ENCODE data around the gene REPS1. TPM values are rescaled to one million over a fixed set of nuclear protein-coding genes. Genes with fewer than 3 reads are reported as not detected.
A peak's percentile ranks its signal among the peaks of the same experiment; 100 is the strongest.
"Not testable (repeated sequence)": the region's sequence is repeated elsewhere in the genome, so short reads cannot be mapped to it uniquely, and the experiment has no call there.

The REPS1 gene
- total RNA-seq, 1 experiment from 2014 or later = 74.4 TPM

GRCh38 chr6:138943089-138943625, 44.9 kb downstream of the REPS1 start:
- no peak overlapping the region for H3K4me3 Mint-ChIP-seq
- Histone ChIP-seq H2AK5ac (ENCODE audit: insufficient read length, low read length) (no peak overlapping the region), H3K4me2 (ENCODE audit: insufficient read depth, insufficient read length, low read length) (no peak overlapping the region), H3K27me3 (ENCODE audit: insufficient read depth, low read length) (no peaks in the 10 kb centered on the region), H4K91ac (ENCODE audit: insufficient read length, low read depth, low read length) (no peak overlapping the region), H3K79me1 (ENCODE audit: insufficient read depth, low read depth, low read length, poor library complexity, severe bottlenecking) (no peaks in the 10 kb centered on the region), H3K27ac (ENCODE audit: insufficient read length, low read depth, low read length) (no peak overlapping the region), H2BK5ac (ENCODE audit: insufficient read length, low read length) (no peak overlapping the region), H4K5ac (ENCODE audit: insufficient read length, low read depth, low read length) (no peak overlapping the region), H3K23ac (ENCODE audit: insufficient read length, low read depth, low read length) (no peak overlapping the region), H3K9me3 (ENCODE audit: control insufficient read depth, low read depth, low read length) (no peaks in the 10 kb centered on the region), H3K56ac (ENCODE audit: insufficient read length, low read depth, low read length) (no peak overlapping the region), H2BK15ac (ENCODE audit: low read depth, low read length) (no peak overlapping the region), H3T11ph (ENCODE audit: low read length) (no peak overlapping the region), H4K8ac (replicated peaks; ENCODE audit: insufficient read length, low read depth, low read length) (no peak overlapping the region), H2BK120ac (ENCODE audit: low read depth, low read length, poor library complexity, severe bottlenecking) (no peak overlapping the region), H3K4ac (ENCODE audit: low read depth, low read length) (no peak overlapping the region), H3K18ac (ENCODE audit: insufficient read length, low read depth, low read length) (no peak overlapping the region), H3K9ac (ENCODE audit: extremely low read depth, insufficient read length, low read length) (no peak overlapping the region), H3K4me1 (ENCODE audit: insufficient read depth, low read length) (no peaks in the 10 kb centered on the region), H2BK12ac (ENCODE audit: insufficient read length, low read depth, low read length) (no peak overlapping the region), H3K23me2 (ENCODE audit: insufficient read length, low read depth, low read length, poor library complexity, severe bottlenecking) (no peaks in the 10 kb centered on the region), H3K79me2 (ENCODE audit: insufficient read depth, low read length) (no peaks in the 10 kb centered on the region), H3K14ac (ENCODE audit: insufficient read depth, low read length) (no peak overlapping the region), H2BK20ac (ENCODE audit: low read depth, low read length, poor library complexity, severe bottlenecking) (no peak overlapping the region), H2AFZ (ENCODE audit: low read length) (no peak overlapping the region), H4K20me1 (ENCODE audit: control insufficient read depth, insufficient read depth, insufficient read length) (peaks cover 2% of the 10 kb centered on the region)
- peaks cover 36 to 60% (median 59%) of the 10 kb centered on the region in 3 experiments for H3K36me3 Mint-ChIP-seq (ENCODE audit: insufficient read depth in 1 of 3, low read depth in 3 of 3)
- TF ChIP-seq CTCF (conservative IDR thresholded peaks at IDR 0.05) = no peak
- peaks cover 4% of the 10 kb centered on the region in 2 experiments; a peak in 4 of 5 replicates for H3K9me3 Mint-ChIP-seq
- no peak for DNase-seq
- peaks cover 5 to 7% of the 10 kb centered on the region in 2 experiments for H3K4me1 Mint-ChIP-seq
- H3K27me3 Mint-ChIP-seq (ENCODE audit: low read depth) = no peaks in the 10 kb centered on the region
- H3K27ac Mint-ChIP-seq = peak overlapping the region in 2 of 3 experiments; percentile 62 to 74; a peak in 2 of 7 replicates
- no CpG with 5 or more reads among the region's 2 CpGs for WGBS (ENCODE audit: extremely low coverage, insufficient read length, low lambda C conversion rate)

- not testable (repeated sequence) for H3K4me3 Mint-ChIP-seq; H3K18ac ChIP-seq (ENCODE audit: insufficient read length, low read depth, low read length); H2BK15ac ChIP-seq (ENCODE audit: low read depth, low read length); H3K27ac ChIP-seq (ENCODE audit: insufficient read length, low read depth, low read length); H3K79me2 ChIP-seq (ENCODE audit: insufficient read depth, low read length); H3K56ac ChIP-seq (ENCODE audit: insufficient read length, low read depth, low read length); H3K14ac ChIP-seq (ENCODE audit: insufficient read depth, low read length); H3K9ac ChIP-seq (ENCODE audit: extremely low read depth, insufficient read length, low read length); H3K23ac ChIP-seq (ENCODE audit: insufficient read length, low read depth, low read length); H3K4me1 ChIP-seq (ENCODE audit: insufficient read depth, low read length); H2BK12ac ChIP-seq (ENCODE audit: insufficient read length, low read depth, low read length); H3K4me1 Mint-ChIP-seq; H4K8ac ChIP-seq (replicated peaks; ENCODE audit: insufficient read length, low read depth, low read length); H2BK20ac ChIP-seq (ENCODE audit: low read depth, low read length, poor library complexity, severe bottlenecking); H2AK5ac ChIP-seq (ENCODE audit: insufficient read length, low read length); H3K27me3 ChIP-seq (ENCODE audit: insufficient read depth, low read length); H3K27ac Mint-ChIP-seq; H2BK120ac ChIP-seq (ENCODE audit: low read depth, low read length, poor library complexity, severe bottlenecking); H3K4ac ChIP-seq (ENCODE audit: low read depth, low read length); H3K79me1 ChIP-seq (ENCODE audit: insufficient read depth, low read depth, low read length, poor library complexity, severe bottlenecking); H3K9me3 ChIP-seq (ENCODE audit: control insufficient read depth, low read depth, low read length); DNase-seq; H2AFZ ChIP-seq (ENCODE audit: low read length); H3K4me2 ChIP-seq (ENCODE audit: insufficient read depth, insufficient read length, low read length); H3K27me3 Mint-ChIP-seq (ENCODE audit: low read depth); H3K23me2 ChIP-seq (ENCODE audit: insufficient read length, low read depth, low read length, poor library complexity, severe bottlenecking); H4K20me1 ChIP-seq (ENCODE audit: control insufficient read depth, insufficient read depth, insufficient read length); H2BK5ac ChIP-seq (ENCODE audit: insufficient read length, low read length); H4K5ac ChIP-seq (ENCODE audit: insufficient read length, low read depth, low read length); H3T11ph ChIP-seq (ENCODE audit: low read length); H4K91ac ChIP-seq (ENCODE audit: insufficient read length, low read depth, low read length)
- Mint-ChIP-seq H3K9me3 (peaks cover 17 to 18% of the 10 kb centered on the region in 2 experiments), H3K36me3 (ENCODE audit: insufficient read depth in 1 of 3, low read depth in 3 of 3) (peaks cover 46 to 60% (median 59%) of the 10 kb centered on the region in 3 experiments)
- WGBS (ENCODE audit: extremely low coverage, insufficient read length, low lambda C conversion rate) = no CpG with 5 or more reads among the region's 1 CpG
Observed at GRCh38 chr6:138936873-138937272, 51.2 kb downstream of the REPS1 start.
